ENCODE results near the gene APOL6.
A peak's percentile ranks its signal among the peaks of the same experiment; 100 is the strongest.
"Not testable (repeated sequence)": the region's sequence is repeated elsewhere in the genome, so short reads cannot be mapped to it uniquely, and the experiment has no call there.

Gene APOL6

DNA sequence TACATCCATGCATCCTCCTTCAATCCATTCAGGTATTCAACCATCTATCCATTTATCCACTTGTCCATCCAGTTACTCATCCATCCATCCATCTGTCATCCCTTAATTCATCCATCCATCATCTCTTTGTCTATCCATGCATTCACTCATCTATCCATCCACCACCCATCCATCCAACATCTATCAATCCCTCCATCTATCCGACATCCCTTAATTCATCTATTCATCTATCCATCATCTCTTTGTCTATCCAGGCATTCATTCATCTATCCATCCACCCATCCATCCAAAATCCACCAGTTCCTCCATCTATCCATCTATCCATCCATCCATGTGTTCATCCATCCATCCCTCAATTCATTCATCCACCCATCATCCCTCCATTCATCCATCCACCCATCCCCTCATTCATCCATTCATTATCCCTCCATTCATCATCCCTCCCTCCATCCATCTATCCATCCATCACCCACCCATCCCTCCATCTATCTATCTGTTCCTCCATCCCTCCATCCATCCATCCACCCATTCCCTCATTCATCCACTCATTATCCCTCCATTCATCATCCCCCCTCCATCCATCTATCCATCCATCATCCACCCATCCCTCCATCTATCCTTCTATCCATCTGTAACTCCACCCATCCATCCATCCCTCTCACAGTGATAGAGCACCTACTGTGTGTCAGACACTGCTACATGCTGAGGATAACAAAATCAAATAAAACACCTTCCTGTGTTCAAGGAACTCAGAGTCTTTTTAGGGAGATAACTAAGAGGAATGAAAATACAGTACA is 29.6 kb upstream of the APOL6 start:
- no peak for DNase-seq

DNA sequence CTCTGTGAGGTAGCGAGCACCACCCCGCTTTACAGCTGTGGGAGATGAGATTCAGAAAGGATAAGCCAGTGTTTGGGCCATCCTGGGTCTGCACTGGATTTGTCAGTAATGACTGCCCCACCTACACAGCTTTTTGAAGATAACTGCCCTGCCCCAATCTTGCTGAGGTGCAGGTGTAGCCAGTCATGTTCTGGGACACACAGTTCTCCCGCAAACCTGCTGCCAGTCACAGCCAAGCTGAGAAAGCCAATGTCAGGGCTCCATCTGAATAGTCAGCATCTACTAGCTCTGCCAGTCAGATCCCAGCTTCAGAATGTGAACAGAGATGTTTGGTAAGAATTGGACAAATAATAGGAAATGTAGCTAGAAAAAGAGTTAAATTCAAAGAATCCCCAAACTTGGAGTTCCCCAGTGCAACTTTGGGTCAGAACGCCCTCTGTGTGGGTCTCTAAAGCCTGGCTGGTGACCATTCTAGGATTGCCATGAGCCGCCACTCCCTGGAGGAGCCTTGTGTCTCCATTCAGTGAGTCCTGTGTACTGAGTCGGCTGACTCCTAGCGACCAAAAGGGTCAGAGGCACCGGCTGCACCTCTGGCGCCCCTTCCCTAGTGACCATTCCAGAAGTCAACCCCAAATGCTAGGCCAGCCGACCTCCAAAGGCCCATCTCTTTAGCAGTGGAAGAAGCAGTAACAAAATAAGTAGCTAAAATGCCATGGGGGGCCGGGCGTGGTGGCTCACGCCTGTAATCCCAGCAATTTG is 28.7 kb upstream of the APOL6 start:
- no peak for DNase-seq

GRCh38 chr22:35620624-35621251 is 27.5 kb upstream of the APOL6 start:
- DNase-seq: no peak

GRCh38 chr22:35621451-35621850 is 26.8 kb upstream of the APOL6 start:
- DNase-seq: no peak

DNA sequence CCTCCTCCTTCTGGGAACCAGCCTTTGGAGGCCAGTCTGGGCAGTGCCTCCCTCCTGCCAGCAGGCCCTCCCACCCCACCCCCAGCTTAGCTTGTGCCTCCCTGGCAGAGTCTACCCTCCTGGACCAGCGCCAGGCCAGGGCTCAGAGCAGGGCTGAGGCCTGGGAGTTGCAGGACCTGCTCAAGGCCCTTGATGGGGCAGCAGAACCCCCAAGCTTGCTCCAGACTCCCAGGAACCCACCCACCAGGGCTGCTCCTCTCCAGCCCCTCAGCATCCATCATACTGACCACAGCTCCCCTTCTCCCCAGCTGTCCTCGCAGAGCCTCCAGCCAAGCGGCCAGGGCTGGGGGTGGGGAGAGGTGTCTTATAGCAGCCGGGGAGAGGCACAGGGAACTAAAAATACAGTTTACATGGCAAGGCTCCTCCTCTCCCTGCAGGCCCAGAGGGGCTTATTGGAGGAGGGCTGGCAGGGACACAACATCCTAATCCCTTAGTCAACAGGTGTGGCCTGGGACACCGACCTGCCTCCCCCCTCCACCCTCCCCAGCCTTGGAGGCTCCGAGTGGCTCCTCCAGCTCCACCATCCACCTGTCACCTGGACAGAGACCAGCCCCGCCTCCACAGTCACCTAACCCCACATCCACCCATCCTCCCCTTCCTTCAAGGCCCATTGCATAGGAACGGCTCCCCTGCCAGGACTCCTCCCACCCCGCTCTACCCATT is 25.9 kb upstream of the APOL6 start:
- DNase-seq: no peak

DNA sequence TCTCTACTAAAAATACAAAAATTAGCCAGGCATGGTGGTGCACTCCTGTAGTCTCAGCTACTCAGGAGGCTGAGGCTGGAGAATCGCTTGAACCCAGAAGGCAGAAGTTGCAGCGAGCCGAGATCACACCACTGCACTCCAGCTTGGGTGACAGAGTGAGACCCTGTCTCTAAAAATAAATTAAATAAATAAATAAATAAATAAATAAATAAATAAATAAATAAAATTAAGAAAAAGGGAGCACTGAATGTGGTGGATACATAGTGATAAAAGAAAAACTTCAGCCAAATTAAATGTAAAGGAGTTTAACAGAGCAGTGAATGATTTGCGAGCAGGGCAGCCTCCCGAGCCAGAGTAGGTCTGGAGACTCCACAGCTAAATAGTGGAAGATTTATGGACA is 24.4 kb upstream of the APOL6 start:
- not testable (repeated sequence) for DNase-seq

GRCh38 chr22:35624547-35624946 is 23.7 kb upstream of the APOL6 start:
- DNase-seq: no peak

- no peak for DNase-seq
Measured at GRCh38 chr22:35625763-35626432, 22.3 kb upstream of the APOL6 start.

GRCh38 chr22:35627267-35628041 is 20.8 kb upstream of the APOL6 start:
- peak; percentile 57 for DNase-seq

DNA sequence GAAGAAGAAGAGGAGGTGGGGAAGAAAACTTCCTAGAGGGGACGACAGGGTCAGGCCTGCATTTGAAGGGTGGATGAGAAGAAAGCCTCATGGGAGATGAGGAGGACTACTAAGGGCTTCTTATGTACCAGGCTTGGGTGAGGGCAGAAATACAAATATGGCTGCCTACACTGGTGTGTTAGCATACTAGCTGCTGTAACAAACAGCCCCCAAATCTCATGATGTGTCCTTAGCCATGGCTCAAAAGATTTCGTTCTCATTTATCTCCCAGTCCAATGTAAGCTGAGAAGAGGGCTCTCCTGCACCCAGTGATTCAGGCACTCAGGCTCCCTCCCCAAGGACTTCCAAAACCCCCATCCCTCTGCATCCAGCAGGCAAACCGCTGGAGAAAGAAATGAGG is 19.5 kb upstream of the APOL6 start:
- DNase-seq: no peak

GRCh38 chr22:35629406-35630216 is 18.6 kb upstream of the APOL6 start:
- DNase-seq: peak; percentile 73

- no peak for DNase-seq
Measured at GRCh38 chr22:35630387-35630793, 17.9 kb upstream of the APOL6 start.

DNA sequence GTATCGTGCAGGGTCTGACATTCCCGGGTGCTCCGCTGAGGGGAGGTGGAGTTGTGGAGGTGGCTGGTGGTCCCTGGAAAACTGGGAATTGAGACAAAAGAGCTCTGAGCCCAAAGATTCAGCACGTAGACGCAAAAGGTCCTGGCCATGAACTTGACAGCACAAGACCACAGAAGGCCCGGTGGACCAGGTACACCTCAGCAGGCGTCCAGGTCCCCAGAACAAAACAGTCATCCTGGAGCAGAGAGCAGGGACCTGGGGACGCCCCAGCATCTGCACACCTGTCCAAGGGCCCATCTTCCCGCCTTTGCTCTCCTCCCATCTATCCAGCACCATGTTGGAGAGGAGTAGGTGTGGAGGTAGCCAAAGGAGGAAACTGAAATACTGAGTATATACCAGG is 17.4 kb upstream of the APOL6 start:
- DNase-seq: no peak

- no peak for DNase-seq
Measured at GRCh38 chr22:35631597-35631996, 16.6 kb upstream of the APOL6 start.

- DNase-seq: no peak
Measured at GRCh38 chr22:35632935-35633334, 15.3 kb upstream of the APOL6 start.

DNA sequence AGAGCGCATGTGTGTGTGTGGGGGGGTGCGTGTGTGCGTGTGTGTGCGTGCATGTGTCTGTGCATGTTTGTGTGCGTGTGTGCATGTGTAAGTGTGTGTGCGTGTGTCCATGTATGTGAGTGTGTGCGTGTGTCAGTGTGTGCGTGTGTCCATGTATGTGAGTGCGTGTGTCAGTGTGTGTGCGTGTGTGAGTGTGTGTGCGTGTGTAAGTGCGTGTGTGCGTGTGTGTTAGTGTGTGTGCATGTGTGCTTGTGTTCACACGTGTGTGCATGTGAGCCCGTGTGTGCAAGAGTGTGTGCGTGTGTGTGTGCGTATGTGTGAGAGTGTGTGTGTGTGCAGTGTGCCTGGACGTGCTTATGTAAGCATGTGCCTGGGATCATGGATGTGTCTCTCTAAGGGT is 14.7 kb upstream of the APOL6 start:
- no peak for DNase-seq

DNA sequence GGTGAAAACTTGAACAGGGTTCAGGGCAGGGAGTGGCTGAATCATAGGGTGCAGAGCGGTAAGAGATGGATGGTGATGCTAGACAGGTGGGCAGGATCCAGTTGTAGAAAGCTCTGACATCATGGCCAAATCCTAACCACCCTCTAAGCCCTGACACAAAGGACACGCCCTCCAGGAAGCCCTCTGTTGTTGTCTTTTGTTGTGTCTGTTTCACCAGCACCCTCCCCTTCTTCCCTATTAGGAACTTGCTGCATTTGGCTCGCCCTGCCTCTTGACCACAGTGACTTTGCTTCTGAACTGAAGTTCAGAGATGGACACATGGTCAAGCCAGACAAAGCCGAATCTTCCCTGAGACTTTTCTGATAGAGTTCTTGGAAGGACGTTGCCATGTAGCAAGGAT is 14.2 kb upstream of the APOL6 start:
- DNase-seq: no peak

DNA sequence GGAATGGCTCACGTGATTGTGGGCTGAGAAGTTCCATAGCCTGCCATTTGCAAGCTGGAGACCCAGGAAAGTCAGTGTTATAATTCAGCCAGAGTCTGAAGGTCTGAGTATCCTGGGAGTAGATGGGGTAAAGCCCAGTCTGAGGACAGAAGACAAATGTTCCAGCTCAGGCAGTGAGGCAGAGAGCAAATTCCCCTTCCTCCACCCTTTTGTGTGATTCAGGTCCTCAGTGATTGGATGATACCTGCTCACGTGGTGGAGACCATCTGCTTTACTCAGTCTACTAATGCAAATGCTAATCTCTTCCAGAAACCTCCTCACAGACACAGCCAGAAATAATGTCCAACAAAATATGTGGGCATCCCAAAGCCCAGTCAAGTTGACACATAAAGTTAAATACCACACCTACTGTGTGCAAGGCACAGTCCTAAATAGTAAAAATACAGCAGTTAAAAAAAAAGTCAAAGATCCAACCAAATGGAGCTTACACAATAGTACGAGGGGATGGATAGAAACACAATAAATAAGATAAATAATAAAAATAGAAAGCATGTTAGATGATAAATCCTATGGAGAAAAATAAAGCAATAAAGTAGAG is 13.2 kb upstream of the APOL6 start:
- DNase-seq: no peak

DNA sequence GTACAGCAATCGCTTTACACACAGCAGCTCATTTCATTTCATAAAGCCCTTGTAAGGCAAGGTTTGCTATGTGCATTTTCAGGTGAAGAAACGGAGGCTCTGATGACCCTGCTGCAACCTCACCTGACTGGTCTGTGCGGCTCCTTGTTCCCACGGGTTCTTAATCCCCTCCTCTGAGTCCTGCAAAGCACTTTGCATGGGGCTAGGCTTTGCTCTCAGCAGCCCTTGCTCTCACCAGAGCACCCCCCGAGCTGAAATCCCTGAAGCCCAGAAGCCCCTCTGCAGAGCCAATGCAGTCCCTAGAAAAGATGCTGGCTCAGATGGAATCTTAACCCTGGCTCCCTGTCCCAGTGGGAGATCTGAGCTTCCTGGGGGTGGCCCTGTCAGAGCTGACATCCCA is 11.0 kb upstream of the APOL6 start:
- DNase-seq: no peak

DNA sequence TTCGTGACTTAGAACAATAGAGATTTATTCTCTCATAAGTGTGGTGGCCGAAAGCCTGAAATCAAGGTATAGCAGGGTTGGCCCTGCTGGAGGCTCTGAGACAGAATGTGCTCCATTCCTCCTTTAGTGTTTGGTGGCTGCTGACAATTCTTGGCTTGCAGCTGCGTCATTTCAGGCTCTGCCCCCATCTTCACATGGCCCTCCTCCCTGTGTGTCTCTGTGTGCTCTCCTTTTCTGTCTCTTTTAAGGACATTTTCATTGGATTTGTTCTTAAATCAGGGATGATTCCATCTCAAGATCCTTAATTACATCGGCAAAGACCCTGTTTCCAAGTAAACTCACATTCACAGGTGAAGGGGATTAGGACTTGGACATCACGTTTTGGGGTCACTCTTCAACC is 10.2 kb upstream of the APOL6 start:
- no peak for DNase-seq

- no peak for DNase-seq
Measured at GRCh38 chr22:35638410-35638809, 9.8 kb upstream of the APOL6 start.
